OCI-LY7 (cell line): ENCODE data around the gene CEP295NL. TPM values are rescaled to one million over a fixed set of nuclear protein-coding genes. Genes with fewer than 3 reads are reported as not detected.

ENCODE experiments used
- BruUV-seq: library from RNA; stranded (reverse); fragments of 400-500 nt; replicated peaks from 2 replicates; lab custom pipeline; 2021; lab: Mats Ljungman, UMichigan
- CTCF ChIA-PET: fragments of 300-600 bp; sonication (Branson Sonifier 250); formaldehyde crosslinking; loops from one replicate; lab custom pipeline; 2022; ENCODE audit warnings: antibody characterized with exemption; ENCODE audit not compliant: unreplicated experiment; lab: Charles Lee
- POLR2A ChIA-PET: fragments of 300-600 bp; sonication (Branson Sonifier 250); formaldehyde crosslinking; loops from one replicate; lab custom pipeline; 2022; ENCODE audit warnings: antibody characterized with exemption; lab: Charles Lee
- DNase-seq: peaks from one replicate; pipeline ENCODE4 v3.0.0-alpha.2; 2015; ENCODE audit warnings: low spot score
- H2AFZ ChIP-seq: fragments of 200-600 bp; sonication (generic), shearing (Covaris generic); 2 replicates; pipeline ENCODE4 v1.6.1; 2014; ENCODE audit warnings: mild to moderate bottlenecking, antibody characterized with exemption, low read length, moderate library complexity
- H3K27ac ChIP-seq: fragments of 200-600 bp; sonication (generic); 2 replicates; pipeline ENCODE4 v1.5.1; 2014; ENCODE audit warnings: mixed run types, low read depth, mild to moderate bottlenecking, moderate library complexity, low read length, inconsistent platforms; ENCODE audit not compliant: poor library complexity, severe bottlenecking
- H3K36me3 ChIP-seq: fragments of 200-600 bp; sonication (generic); 2 replicates; pipeline ENCODE4 v1.6.1; 2014; ENCODE audit warnings: mild to moderate bottlenecking, antibody characterized with exemption, low read length, moderate library complexity, mixed read lengths; ENCODE audit not compliant: insufficient read depth
- H3K4me1 ChIP-seq: fragments of 200-600 bp; sonication (generic); 2 replicates; pipeline ENCODE4 v1.5.1; 2014; ENCODE audit warnings: mild to moderate bottlenecking, low read length; ENCODE audit not compliant: insufficient read depth, poor library complexity, severe bottlenecking
- H3K4me2 ChIP-seq: fragments of 200-600 bp; sonication (generic); 2 replicates; pipeline ENCODE4 v1.6.1; 2014; ENCODE audit warnings: mild to moderate bottlenecking, low read length
- H3K4me3 ChIP-seq: fragments of 200-600 bp; sonication (generic); 2 replicates; pipeline ENCODE4 v1.5.1; 2014; ENCODE audit warnings: mild to moderate bottlenecking, low read depth, low read length; ENCODE audit not compliant: poor library complexity, severe bottlenecking
- H3K79me2 ChIP-seq: fragments of 200-600 bp; sonication (generic); 2 replicates; pipeline ENCODE4 v1.6.1; 2016; ENCODE audit warnings: low read depth, mild to moderate bottlenecking, low read length, moderate library complexity, mixed read lengths; ENCODE audit not compliant: insufficient read depth
- H3K9me2 ChIP-seq: fragments of 200-600 bp; sonication (generic); 2 replicates; pipeline ENCODE4 v1.6.1; 2016; ENCODE audit warnings: mild to moderate bottlenecking, low read length, mixed read lengths; ENCODE audit not compliant: insufficient read depth
- H3K9me3 ChIP-seq: fragments of 200-600 bp; sonication (generic); 2 replicates; pipeline ENCODE4 v1.6.1; 2014; ENCODE audit warnings: mild to moderate bottlenecking, mixed run types, low read length, mixed read lengths
- H4K20me1 ChIP-seq: fragments of 200-600 bp; sonication (generic); 2 replicates; pipeline ENCODE4 v1.6.1; 2014; ENCODE audit warnings: mild to moderate bottlenecking, antibody characterized with exemption, low read length, moderate library complexity, mixed read lengths; ENCODE audit not compliant: insufficient read depth
- EZH2phosphoT487 ChIP-seq: fragments of 200-600 bp; sonication (generic); IDR thresholded peaks from 2 replicates; pipeline ENCODE4 v1.6.1; 2018; ENCODE audit warnings: low read depth, borderline replicate concordance, mild to moderate bottlenecking, mixed run types, antibody characterized with exemption, low read length, moderate library complexity, mixed read lengths
- intact Hi-C: fragments of 100-400 bp; cut with micrococcal nuclease; formaldehyde crosslinking; loops from one replicate; pipeline ENCODE4 v1.10.0; 2022; ENCODE audit not compliant: unreplicated experiment
- total RNA-seq, 2 experiments: library from RNA; depleted of rRNA in 1 of 2; stranded (reverse); fragments of >200 nt in 1 of 2; shearing (Covaris generic) in 1 of 2; gene quantifications; 2 replicates each; pipeline ENCODE4 v1.2.3, GENCODE V29; 2014 to 2022
- TF ChIP-seq, protein P1 (sequence below): fragments of 200-600 bp; sonication (generic); conservative IDR thresholded peaks from 2 replicates; pipeline ENCODE4 v1.5.1; 2014; ENCODE audit warnings: mild to moderate bottlenecking, antibody characterized with exemption, low read length, moderate library complexity, mixed read lengths

CEP295NL gene
- total RNA-seq, 2 experiments from 2014 or later = not detected

DNA sequence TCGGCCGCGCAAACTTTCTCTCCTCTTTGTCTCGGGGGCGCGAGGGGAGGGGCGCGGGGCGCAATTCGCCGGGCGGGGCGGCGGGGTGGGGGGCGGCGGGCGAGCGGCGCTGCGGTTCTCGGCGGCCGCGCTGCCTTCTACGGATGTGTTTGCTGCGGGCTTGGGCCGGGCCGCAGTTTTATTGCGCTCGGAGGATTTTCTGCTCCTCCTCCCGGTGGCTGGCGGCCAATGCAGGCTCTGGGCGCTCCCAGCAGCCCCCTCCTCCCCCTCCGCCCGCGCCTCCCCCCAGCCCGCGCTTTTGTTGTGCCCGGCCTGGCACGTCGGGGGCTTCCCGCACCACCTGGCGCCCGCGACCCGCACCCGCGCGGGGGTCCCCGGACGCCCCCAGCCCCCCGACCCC, 22.2 kb upstream of the CEP295NL start, which contains the start of gene TIMP2:
TIMP2 (minus strand) TSS at position 154 of the 400 bp plus-strand sequence. CDS start 299 bp downstream, outside the sequence.
- Histone ChIP-seq H3K27ac (no peak within 1 kb of the TSS), H3K9me2 (no peaks in the 10 kb centered on the region), H3K4me1 (peaks cover 9% of the 10 kb centered on the region), H3K9me3 (no peaks in the 10 kb centered on the region), H4K20me1 (no peaks in the 10 kb centered on the region), H3K4me2 (peak within 1 kb of the TSS; percentile 27; the same call in 1 of the 2 replicates), H3K36me3 (no peaks in the 10 kb centered on the region), H3K79me2 (no peaks in the 10 kb centered on the region), H2AFZ (no peak within 1 kb of the TSS), H3K4me3 (no peak within 1 kb of the TSS)
- BruUV-seq = no TSS peak
- DNase-seq = peak; percentile 52
- intact Hi-C loops = no loop called here
- ChIA-PET CTCF (no interaction called here), POLR2A (no interaction called here)
- TF ChIP-seq, protein P1, sequence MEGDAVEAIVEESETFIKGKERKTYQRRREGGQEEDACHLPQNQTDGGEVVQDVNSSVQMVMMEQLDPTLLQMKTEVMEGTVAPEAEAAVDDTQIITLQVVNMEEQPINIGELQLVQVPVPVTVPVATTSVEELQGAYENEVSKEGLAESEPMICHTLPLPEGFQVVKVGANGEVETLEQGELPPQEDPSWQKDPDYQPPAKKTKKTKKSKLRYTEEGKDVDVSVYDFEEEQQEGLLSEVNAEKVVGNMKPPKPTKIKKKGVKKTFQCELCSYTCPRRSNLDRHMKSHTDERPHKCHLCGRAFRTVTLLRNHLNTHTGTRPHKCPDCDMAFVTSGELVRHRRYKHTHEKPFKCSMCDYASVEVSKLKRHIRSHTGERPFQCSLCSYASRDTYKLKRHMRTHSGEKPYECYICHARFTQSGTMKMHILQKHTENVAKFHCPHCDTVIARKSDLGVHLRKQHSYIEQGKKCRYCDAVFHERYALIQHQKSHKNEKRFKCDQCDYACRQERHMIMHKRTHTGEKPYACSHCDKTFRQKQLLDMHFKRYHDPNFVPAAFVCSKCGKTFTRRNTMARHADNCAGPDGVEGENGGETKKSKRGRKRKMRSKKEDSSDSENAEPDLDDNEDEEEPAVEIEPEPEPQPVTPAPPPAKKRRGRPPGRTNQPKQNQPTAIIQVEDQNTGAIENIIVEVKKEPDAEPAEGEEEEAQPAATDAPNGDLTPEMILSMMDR = no peak

- Histone ChIP-seq H3K27ac (no peak overlapping the region), H3K4me2 (peak overlapping the region; percentile 27; the same call in 1 of the 2 replicates), H3K9me3 (no peaks in the 10 kb centered on the region), H3K4me1 (peaks cover 9% of the 10 kb centered on the region), H3K4me3 (no peak overlapping the region), H2AFZ (no peak overlapping the region), H3K36me3 (no peaks in the 10 kb centered on the region), H4K20me1 (no peaks in the 10 kb centered on the region), H3K9me2 (no peaks in the 10 kb centered on the region), H3K79me2 (no peaks in the 10 kb centered on the region)
- TF ChIP-seq, protein P1 = no peak
- peak; percentile 61; the same call in 1 of the 2 replicates for TF ChIP-seq EZH2phosphoT487
- no peak for DNase-seq
- intact Hi-C loops = no loop called here
- ChIA-PET CTCF (no interaction called here), POLR2A (interaction anchor here (0.6 kb wide), 1 partner anchor 374 kb away, joined by 3 read pairs; no protein-coding TSS in a partner anchor)
- no TSS peak for BruUV-seq
Measured at GRCh38 chr17:78924481-78925151, 21.6 kb upstream of the CEP295NL start.
